Neural progenitor cell (in vitro differentiated cells): Measurements from ENCODE around the gene SULT4A1. TPM values are rescaled to one million over a fixed set of nuclear protein-coding genes. Genes with fewer than 3 reads are reported as not detected.

ENCODE experiments used
- DNase-seq: peaks from one replicate; pipeline ENCODE4 v3.0.0-alpha.2; 2016; ENCODE audit warnings: low spot score
- H2AFZ ChIP-seq: fragments of 200-600 bp; sonication (generic); replicated peaks from 2 replicates; pipeline ENCODE4 v1.6.1; 2016; ENCODE audit warnings: antibody characterized with exemption
- H3F3A ChIP-seq: fragments of 200-600 bp; sonication (generic); 2 replicates; pipeline ENCODE4 v1.6.1; 2016; ENCODE audit warnings: antibody characterized with exemption, low read depth
- H3K27ac ChIP-seq: fragments of 200-600 bp; sonication (generic); 2 replicates; pipeline ENCODE4 v1.5.1; 2016; ENCODE audit warnings: mild to moderate bottlenecking
- H3K27me3 ChIP-seq: fragments of 200-600 bp; sonication (generic); 2 replicates; pipeline ENCODE4 v1.6.1; 2016; ENCODE audit warnings: mild to moderate bottlenecking, moderate library complexity
- H3K36me3 ChIP-seq: fragments of 200-600 bp; sonication (generic); 2 replicates; pipeline ENCODE4 v1.5.1; 2016
- H3K4me1 ChIP-seq: fragments of 200-600 bp; sonication (generic); 2 replicates; pipeline ENCODE4 v1.6.1; 2016; ENCODE audit warnings: mixed run types
- H3K4me2 ChIP-seq: fragments of 200-600 bp; sonication (generic); 2 replicates; pipeline ENCODE4 v1.6.1; 2016
- H3K4me3 ChIP-seq: fragments of 200-600 bp; sonication (generic); 2 replicates; pipeline ENCODE4 v1.5.1; 2016
- H3K79me2 ChIP-seq: fragments of 200-600 bp; sonication (generic); 2 replicates; pipeline ENCODE4 v1.6.1; 2016; ENCODE audit warnings: low read depth
- H3K9ac ChIP-seq: fragments of 200-600 bp; sonication (generic); 2 replicates; pipeline ENCODE4 v1.6.1; 2016
- H3K9me3 ChIP-seq: fragments of 200-600 bp; sonication (generic); 2 replicates; pipeline ENCODE4 v1.5.1; 2016; ENCODE audit warnings: low read depth
- H4K20me1 ChIP-seq: fragments of 200-600 bp; sonication (generic); 2 replicates; pipeline ENCODE4 v1.6.1; 2016; ENCODE audit warnings: low read depth
- H3K27ac Mint-ChIP-seq: 3 replicates; pipeline ENCODE4 v1.8.0; 2021; ENCODE audit warnings: mixed read lengths
- H3K27me3 Mint-ChIP-seq: 2 replicates; pipeline ENCODE4 v1.8.0; 2022; ENCODE audit warnings: low read depth, mild to moderate bottlenecking, inconsistent platforms, moderate library complexity, mixed read lengths; ENCODE audit not compliant: insufficient read depth
- H3K36me3 Mint-ChIP-seq: 3 replicates; pipeline ENCODE4 v1.8.0; 2021; ENCODE audit warnings: mixed read lengths
- H3K4me1 Mint-ChIP-seq: 3 replicates; pipeline ENCODE4 v1.8.0; 2021; ENCODE audit warnings: mixed read lengths
- H3K4me3 Mint-ChIP-seq: 3 replicates; pipeline ENCODE4 v1.8.0; 2021; ENCODE audit warnings: mild to moderate bottlenecking, moderate library complexity, mixed read lengths
- H3K9me3 Mint-ChIP-seq: 3 replicates; pipeline ENCODE4 v1.8.0; 2020; ENCODE audit warnings: mixed read lengths
- EZH2 ChIP-seq: fragments of 200-600 bp; sonication (generic); IDR thresholded peaks from 2 replicates; pipeline ENCODE4 v1.6.1; 2017; ENCODE audit warnings: antibody characterized with exemption, mild to moderate bottlenecking, moderate library complexity
- EZH2phosphoT487 ChIP-seq: fragments of 200-600 bp; sonication (generic); IDR thresholded peaks from 2 replicates; pipeline ENCODE4 v1.6.1; 2017; ENCODE audit warnings: antibody characterized with exemption
- total RNA-seq: library from RNA; depleted of rRNA; stranded (reverse); fragments of >200 nt; gene quantifications from 2 replicates; pipeline ENCODE4 v1.2.3, GENCODE V29; 2015; ENCODE audit warnings: low replicate concordance
- TF ChIP-seq, protein P1 (sequence below): fragments of 200-600 bp; sonication (generic); IDR thresholded peaks from 2 replicates; pipeline ENCODE4 v1.5.1; 2017; ENCODE audit warnings: antibody characterized with exemption, mild to moderate bottlenecking

Gene SULT4A1
- total RNA-seq, 1 donor from 2014 or later: 14.2 TPM

DNA sequence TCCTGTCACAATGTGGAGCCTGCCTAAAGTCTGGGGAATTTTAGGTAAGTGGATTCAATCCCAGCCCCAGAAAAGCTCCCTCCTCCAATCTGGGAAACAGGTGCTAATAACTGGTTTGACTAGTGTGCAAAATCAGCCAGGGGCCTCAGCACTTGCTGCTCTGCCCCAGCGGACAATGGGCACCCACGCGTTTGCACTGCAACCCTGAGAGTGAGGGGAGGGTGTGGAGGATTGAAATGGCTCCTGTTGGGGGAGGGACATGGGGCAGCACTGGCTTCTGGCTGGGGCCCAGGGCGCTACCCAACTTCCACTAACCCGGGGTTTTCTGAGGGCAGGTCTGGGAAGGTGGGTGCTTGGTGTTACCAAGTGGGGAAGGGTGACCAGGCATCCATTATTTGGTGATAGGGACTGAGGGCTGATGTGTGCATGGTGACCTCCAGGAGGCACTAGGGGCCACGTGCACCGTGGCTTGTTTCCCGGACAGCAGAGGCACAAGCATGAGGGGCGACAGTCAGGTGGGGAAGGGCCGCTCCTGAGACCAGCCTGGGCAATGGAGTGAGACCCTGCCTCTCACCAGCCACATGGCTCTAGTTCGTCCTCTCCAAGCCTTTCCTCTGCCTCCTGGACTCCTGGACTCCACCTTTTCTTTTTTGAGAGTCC lies 33.8 kb upstream of the SULT4A1 start:
- Histone ChIP-seq H3K4me2 (no peak overlapping the region), H3K27me3 (peaks cover 36% of the 10 kb centered on the region), H3K4me1 (peaks cover 5% of the 10 kb centered on the region), H3K9ac (no peak overlapping the region), H3K9me3 (no peaks in the 10 kb centered on the region), H3K4me3 (no peak overlapping the region), H4K20me1 (no peaks in the 10 kb centered on the region), H3K36me3 (no peaks in the 10 kb centered on the region), H2AFZ (no peak overlapping the region), H3F3A (no peaks in the 10 kb centered on the region), H3K27ac (no peak overlapping the region), H3K79me2 (no peaks in the 10 kb centered on the region)
- Mint-ChIP-seq H3K36me3 (no peaks in the 10 kb centered on the region), H3K9me3 (peaks cover 2% of the 10 kb centered on the region), H3K27me3 (peaks cover 38% of the 10 kb centered on the region), H3K27ac (no peak overlapping the region), H3K4me1 (no peaks in the 10 kb centered on the region), H3K4me3 (no peak overlapping the region)
- no peak for TF ChIP-seq EZH2
- TF ChIP-seq, protein P1, sequence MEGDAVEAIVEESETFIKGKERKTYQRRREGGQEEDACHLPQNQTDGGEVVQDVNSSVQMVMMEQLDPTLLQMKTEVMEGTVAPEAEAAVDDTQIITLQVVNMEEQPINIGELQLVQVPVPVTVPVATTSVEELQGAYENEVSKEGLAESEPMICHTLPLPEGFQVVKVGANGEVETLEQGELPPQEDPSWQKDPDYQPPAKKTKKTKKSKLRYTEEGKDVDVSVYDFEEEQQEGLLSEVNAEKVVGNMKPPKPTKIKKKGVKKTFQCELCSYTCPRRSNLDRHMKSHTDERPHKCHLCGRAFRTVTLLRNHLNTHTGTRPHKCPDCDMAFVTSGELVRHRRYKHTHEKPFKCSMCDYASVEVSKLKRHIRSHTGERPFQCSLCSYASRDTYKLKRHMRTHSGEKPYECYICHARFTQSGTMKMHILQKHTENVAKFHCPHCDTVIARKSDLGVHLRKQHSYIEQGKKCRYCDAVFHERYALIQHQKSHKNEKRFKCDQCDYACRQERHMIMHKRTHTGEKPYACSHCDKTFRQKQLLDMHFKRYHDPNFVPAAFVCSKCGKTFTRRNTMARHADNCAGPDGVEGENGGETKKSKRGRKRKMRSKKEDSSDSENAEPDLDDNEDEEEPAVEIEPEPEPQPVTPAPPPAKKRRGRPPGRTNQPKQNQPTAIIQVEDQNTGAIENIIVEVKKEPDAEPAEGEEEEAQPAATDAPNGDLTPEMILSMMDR: peak; percentile 29
- TF ChIP-seq EZH2phosphoT487: no peak
- peak; percentile 33 for DNase-seq

DNA sequence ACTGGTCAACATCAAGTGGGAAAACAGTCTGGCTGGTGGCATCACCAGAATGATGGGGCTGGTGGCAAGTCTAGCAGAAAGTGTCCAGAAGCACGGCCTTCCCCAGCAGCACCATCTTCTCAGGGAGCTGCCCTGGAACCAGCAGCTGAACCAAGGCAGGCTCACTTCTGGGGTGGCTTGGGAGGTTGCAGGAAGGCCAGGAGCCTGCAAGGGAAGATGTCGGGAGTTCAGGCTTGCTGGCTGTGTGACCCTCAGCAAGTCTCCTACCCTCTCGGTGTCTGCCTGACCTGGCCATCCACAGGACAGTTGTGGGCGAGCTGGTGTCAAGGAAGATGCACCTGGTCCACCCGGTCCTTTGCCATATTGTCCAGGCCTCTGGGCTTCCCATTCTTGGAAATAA lies 31.8 kb upstream of the SULT4A1 start:
- peaks cover 46% of the 10 kb centered on the region for H3K27me3 Mint-ChIP-seq
- no peak overlapping the region for H3K27ac Mint-ChIP-seq
- no peaks in the 10 kb centered on the region for H3K4me1 Mint-ChIP-seq

DNA sequence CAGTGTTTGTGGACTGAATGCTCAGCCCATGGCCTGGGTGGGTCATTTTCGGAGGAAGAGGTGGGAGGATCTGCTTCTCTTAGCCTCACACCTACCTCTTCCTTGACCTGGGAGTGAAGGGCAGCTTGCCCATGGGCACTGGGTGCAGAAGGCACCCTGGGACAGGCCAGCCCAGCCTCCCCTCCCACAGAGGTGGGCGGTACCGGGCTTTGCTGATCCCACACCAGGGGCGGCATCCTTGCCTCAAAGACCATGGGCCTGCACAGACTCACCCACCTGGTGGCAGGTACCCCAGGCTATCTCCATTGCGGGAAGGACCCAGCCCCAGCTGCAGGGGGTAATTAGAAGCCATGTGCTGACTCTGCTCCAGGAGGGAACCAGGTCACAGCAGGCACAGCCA lies 31.0 kb upstream of the SULT4A1 start:
- Histone ChIP-seq H3K36me3 (no peaks in the 10 kb centered on the region), H4K20me1 (no peaks in the 10 kb centered on the region), H3K27ac (no peak overlapping the region), H3K27me3 (peaks cover 55% of the 10 kb centered on the region), H3K4me2 (no peak overlapping the region), H3K4me1 (peaks cover 5% of the 10 kb centered on the region), H3K4me3 (no peak overlapping the region), H3K9me3 (no peaks in the 10 kb centered on the region), H3K9ac (no peak overlapping the region), H2AFZ (no peak overlapping the region), H3F3A (no peaks in the 10 kb centered on the region), H3K79me2 (no peaks in the 10 kb centered on the region)
- no peak overlapping the region for H3K27ac Mint-ChIP-seq
- H3K36me3 Mint-ChIP-seq: no peaks in the 10 kb centered on the region
- H3K4me3 Mint-ChIP-seq: no peak overlapping the region
- no peak for DNase-seq
- TF ChIP-seq EZH2: no peak
- TF ChIP-seq, protein P1: no peak
- TF ChIP-seq EZH2phosphoT487: no peak
- H3K4me1 Mint-ChIP-seq: no peaks in the 10 kb centered on the region
- peaks cover 48% of the 10 kb centered on the region for H3K27me3 Mint-ChIP-seq
- peaks cover 2% of the 10 kb centered on the region for H3K9me3 Mint-ChIP-seq

More for the DNA sequence above, 31.8 kb upstream of the SULT4A1 start:
- no peaks in the 10 kb centered on the region for H3K36me3 ChIP-seq
- no peak overlapping the region for H2AFZ ChIP-seq
- H3K27me3 ChIP-seq: peaks cover 55% of the 10 kb centered on the region
- H3K4me3 ChIP-seq: no peak overlapping the region
- no peaks in the 10 kb centered on the region for H4K20me1 ChIP-seq
- H3K9me3 Mint-ChIP-seq: peaks cover 2% of the 10 kb centered on the region
- DNase-seq: no peak
- H3K9ac ChIP-seq: no peak overlapping the region
- H3F3A ChIP-seq: no peaks in the 10 kb centered on the region
- no peak overlapping the region for H3K27ac ChIP-seq
- TF ChIP-seq, protein P1: no peak
- no peak for TF ChIP-seq EZH2
- no peak for TF ChIP-seq EZH2phosphoT487
- H3K36me3 Mint-ChIP-seq: no peaks in the 10 kb centered on the region
- H3K4me2 ChIP-seq: no peak overlapping the region
- no peaks in the 10 kb centered on the region for H3K79me2 ChIP-seq
- peaks cover 5% of the 10 kb centered on the region for H3K4me1 ChIP-seq
- no peak overlapping the region for H3K4me3 Mint-ChIP-seq
- no peaks in the 10 kb centered on the region for H3K9me3 ChIP-seq
